GM20000 (cell line): ENCODE results near the gene NRSN2.
"Not testable (repeated sequence)": the region's sequence is repeated elsewhere in the genome, so short reads cannot be mapped to it uniquely, and the experiment has no call there.

ENCODE experiments used
- DNase-seq: peaks from one replicate; pipeline ENCODE4 v3.0.0; 2012; ENCODE audit warnings: low spot score
- CTCF ChIP-seq: IDR thresholded peaks from 2 replicates; pipeline ENCODE4 v1.5.1; 2012; ENCODE audit warnings: mild to moderate bottlenecking, control low read depth; ENCODE audit errors: extremely low read depth, missing control alignments

Gene NRSN2

GRCh38 chr20:334578-334977 is 12.3 kb upstream of the NRSN2 start:
- no peak for DNase-seq
- no peak for TF ChIP-seq CTCF

GRCh38 chr20:336040-336439 is 10.9 kb upstream of the NRSN2 start:
- not testable (repeated sequence) for DNase-seq

DNA sequence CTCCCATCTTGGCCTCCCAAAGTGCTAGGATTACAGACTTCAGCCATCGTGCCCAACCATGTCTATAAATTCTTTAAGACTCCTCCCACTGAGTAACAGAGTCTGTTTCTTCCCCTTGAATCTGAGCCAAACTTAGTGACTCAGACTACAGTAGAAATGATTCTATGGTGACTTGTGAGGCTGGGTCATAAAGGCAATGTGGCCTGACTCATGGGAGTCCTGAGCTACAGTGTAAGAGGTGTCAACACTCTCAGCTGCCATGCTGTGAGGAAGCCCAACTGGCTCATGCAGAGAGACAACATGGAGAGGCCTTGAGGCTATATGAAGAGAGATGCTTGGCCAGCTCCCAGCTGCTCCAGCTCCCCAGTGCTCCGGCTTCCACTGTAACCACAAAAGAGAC is 5.2 kb upstream of the NRSN2 start:
- TF ChIP-seq CTCF, result no peak
- no peak for DNase-seq

DNA sequence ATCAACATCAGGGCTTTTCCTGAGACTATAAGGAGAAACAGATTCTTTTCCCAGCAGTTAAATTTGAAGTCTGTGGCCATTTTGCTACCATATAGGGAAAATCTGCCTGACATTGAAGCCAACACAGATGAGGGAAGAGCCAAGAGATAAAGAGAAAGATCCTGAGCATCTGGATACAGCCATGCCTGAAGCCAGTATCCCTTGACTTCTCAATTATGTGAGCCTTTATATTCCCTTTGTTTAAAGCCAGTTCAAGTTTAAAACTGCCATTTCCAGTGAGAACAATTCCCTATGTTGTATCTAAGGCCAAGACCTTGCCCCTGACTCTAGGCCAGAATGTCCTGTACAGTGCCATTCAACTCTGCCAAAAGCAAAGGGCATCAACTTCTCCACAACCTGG is 3.8 kb upstream of the NRSN2 start:
- no peak for DNase-seq
- no peak for TF ChIP-seq CTCF

DNA sequence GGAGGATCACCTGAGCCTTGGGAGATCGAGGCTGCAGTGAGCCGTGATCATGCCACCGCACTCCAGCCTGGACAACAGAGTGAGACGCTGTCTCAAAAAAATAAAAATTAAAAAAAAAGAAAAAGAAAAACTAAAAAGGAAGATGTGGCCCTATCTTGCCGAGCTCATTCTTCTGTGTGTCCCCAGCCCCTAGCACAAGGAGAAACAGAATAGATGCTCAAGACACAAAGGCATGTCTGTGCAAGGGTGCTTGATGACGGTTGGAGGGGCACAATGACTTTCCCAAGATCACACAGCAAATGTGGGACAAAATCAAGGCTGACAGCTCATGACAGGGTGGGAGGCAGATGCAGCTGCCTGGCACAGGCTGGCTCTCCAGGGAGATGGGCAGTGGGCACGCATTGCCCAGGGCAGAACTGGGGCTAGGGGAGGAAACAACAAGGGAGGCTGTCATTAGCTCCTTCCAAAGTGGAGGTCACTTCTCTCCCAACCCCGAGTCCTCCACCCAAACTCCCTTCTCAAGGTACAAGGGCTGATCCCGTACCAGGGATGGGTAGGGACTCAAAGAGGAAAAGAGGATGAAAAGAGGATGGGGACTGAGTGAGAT is 775 bp upstream of the NRSN2 start:
- TF ChIP-seq CTCF, result no peak
- DNase-seq, result no peak

DNA sequence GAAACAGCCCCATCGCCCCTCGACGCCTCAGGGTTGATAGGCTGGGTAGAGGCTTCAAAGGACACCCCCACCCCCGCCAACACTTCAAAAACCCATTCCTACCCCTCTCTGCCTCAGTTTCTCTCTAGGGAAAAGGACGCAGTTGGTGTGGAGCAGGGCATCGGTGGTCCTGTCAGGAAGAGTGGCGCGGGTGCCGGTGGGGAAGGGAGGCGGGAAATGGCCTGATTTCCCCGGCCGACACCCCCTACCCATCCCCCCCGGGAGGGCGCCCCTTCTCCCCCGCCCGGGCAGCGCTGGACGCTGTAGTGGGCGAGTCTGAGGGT is 367 bp downstream of the NRSN2 start:
- TF ChIP-seq CTCF, result no peak
- DNase-seq, result no peak

DNA sequence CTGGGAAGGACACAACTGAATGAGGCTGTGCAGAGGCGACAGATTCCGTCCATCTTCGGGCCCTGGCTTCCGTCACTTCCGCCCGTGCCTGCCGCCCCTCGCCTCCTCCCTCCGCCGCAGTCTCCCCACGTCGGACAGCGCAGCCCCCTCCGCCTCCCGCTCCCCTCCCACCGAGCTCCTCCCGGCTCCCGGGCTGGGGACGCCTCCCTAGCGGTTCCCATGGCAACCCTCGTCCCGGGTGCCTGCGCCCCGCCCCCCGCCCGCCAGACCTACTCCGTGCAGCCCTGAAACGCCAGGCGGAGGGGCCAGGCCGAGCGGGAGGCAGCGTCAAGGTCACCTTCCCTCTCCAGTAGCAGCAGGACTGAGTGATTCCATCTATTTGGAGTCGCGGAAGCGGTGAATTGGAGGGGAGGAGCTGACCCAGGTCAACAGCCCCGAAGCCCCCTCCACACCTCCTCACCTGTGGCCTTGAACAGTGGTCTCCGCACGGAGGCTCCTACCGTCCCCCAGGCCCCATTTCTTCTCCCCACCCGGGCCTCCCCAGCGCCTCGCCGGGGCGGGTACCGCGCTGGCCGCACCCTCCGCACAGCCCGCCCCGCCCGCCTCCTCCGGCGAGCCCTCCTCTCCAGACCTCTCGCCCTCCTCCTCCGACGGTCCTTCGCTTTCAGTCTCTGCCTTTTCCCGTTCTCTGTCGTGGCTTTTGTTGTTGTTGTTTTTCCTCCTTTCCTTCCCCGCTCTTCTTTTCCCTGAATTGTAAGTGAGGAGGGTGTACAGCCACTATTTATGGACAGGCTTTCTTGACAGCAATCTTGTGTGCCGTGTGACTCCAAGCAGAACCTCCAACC is 951 bp downstream of the NRSN2 start:
- TF ChIP-seq CTCF, result no peak
- DNase-seq, result peak; percentile 98
